Measurements from ENCODE around the gene TRIO.
"Not testable (repeated sequence)": the region's sequence is repeated elsewhere in the genome, so short reads cannot be mapped to it uniquely, and the experiment has no call there.

The TRIO gene

DNA sequence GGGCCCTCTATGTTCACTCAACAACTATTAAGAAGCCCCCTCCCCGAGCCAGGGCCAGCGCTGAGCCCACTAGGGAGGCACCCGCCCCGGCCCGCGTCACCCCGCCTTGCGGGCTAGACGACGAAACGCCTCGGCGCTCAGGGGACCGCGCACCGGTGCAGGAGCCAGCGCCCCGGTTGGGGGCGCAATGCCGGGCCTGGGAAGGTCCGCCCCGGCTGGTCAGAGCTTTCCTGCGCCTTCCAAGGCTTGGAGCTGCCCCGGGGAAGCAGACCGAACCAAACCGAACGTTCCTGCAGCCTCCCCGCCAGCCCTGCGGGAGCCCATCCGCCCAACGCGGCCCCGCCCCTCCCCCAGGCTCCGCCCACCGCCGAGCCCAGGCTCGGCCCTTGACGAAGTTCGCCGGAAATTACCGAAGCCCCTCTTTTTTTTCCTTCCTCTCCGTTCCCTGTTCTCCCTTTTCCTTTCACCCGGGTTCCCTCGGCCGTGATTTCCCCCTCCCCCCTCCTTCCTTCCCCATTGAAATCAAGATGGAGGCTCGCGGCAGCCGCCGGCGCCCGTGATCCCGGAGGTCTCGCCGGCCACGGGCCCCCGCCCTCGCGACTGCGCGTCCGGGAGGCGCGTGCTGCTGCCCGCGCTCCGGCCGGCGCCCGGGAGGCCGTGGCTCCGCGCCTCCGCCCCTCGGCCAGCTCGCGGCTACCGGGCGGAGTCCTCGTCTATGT, at the start of gene TRIO:
Gene TRIO (plus strand): TSS at position 516 of the 719 bp plus-strand sequence. CDS start 384 bp downstream, outside the sequence.
- Histone ChIP-seq H3K4me1 (ENCODE audit: insufficient read depth, low read length) (peaks cover 29% of the 10 kb centered on the region), H3K9ac (ENCODE audit: low read depth, low read length) (peak within 1 kb of the TSS; percentile 88), H3K27me3 (ENCODE audit: insufficient read depth, low read length) (peaks cover 15% of the 10 kb centered on the region; the same call in 1 of the 2 replicates), H3K9me3 (ENCODE audit: insufficient read depth, low read depth, low read length) (no peaks in the 10 kb centered on the region), H3K27ac (ENCODE audit: low read length) (peak within 1 kb of the TSS; percentile 30), H3K4me3 (ENCODE audit: low read length) (peak within 1 kb of the TSS; percentile 94), H3K36me3 (ENCODE audit: insufficient read depth, low read depth, low read length) (no peaks in the 10 kb centered on the region)

DNA sequence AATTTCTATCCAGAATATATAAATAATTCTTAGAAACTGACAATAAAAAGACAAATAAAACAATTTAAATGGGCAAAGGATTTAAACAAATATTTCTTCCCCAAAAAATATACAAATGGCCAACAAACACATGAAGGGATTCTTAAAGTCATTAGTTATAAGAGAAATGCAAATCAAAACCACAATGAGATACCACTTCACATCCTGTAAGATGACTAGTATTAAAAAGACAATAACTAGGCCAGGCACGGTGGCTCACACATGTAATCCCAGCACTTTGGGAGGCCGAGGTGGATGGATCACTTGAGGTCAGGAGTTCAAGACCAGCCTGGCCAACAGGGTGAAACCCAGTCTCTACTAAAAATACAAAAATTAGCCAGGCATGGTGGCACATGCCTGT, 45.8 kb upstream of the TRIO start:
- not testable (repeated sequence) for H3K27me3 ChIP-seq (ENCODE audit: insufficient read depth, low read length); H3K9ac ChIP-seq (ENCODE audit: low read depth, low read length); H3K4me3 ChIP-seq (ENCODE audit: low read length); H3K36me3 ChIP-seq (ENCODE audit: insufficient read depth, low read depth, low read length); H3K27ac ChIP-seq (ENCODE audit: low read length); H3K9me3 ChIP-seq (ENCODE audit: insufficient read depth, low read depth, low read length)
- H3K4me1 ChIP-seq (ENCODE audit: insufficient read depth, low read length), result peaks cover 13% of the 10 kb centered on the region; the same call in 1 of the 2 replicates

DNA sequence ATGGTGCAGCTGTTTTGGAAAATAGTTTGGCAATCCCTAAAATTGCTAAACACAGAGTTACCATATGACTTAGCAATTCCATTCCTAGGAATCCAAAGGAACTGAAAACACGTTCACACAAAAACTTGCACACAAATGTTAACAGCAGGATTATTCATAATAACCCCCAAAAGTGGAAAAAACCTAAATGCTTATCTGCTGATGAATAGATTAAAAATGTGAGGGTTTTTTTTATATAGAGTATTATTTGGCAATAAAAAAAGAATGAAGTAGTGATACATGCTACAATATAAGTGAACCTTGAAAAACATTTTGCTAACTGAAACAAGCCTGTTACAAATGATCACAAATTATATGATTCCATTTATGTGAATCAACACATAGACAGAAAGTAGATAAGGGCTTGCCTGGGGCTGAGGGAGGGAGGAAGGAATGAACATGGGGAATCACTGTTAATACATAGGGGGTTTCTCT, 45.1 kb upstream of the TRIO start:
- no peak overlapping the region for H3K4me3 ChIP-seq (ENCODE audit: low read length)
- H3K27ac ChIP-seq (ENCODE audit: low read length), result no peak overlapping the region
- H3K36me3 ChIP-seq (ENCODE audit: insufficient read depth, low read depth, low read length), result no peaks in the 10 kb centered on the region
- peaks cover 12% of the 10 kb centered on the region; the same call in 1 of the 2 replicates for H3K4me1 ChIP-seq (ENCODE audit: insufficient read depth, low read length)
- no peak overlapping the region for H3K9ac ChIP-seq (ENCODE audit: low read depth, low read length)
- no peaks in the 10 kb centered on the region for H3K9me3 ChIP-seq (ENCODE audit: insufficient read depth, low read depth, low read length)
- no peaks in the 10 kb centered on the region for H3K27me3 ChIP-seq (ENCODE audit: insufficient read depth, low read length)

DNA sequence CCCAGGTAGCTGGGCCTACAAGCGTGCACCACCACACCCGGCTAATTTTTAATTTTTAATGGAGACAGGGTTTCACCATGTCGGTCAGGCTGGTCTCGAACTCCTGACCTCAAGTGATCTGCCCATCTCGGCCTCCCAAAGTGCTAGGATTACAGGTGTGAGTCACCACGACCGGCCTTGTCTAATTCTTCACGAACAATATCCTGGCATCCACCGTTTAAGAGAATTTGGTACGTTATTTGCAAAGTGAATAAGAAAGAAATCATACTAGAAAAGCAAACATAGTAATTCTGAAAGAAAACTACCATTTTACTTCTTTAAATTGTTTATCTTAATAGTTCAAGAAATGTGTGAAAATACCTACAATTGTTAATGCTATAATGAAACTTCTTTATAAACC, 42.9 kb upstream of the TRIO start:
- H3K4me1 ChIP-seq (ENCODE audit: insufficient read depth, low read length), result peaks cover 4% of the 10 kb centered on the region; the same call in 1 of the 2 replicates
- H3K36me3 ChIP-seq (ENCODE audit: insufficient read depth, low read depth, low read length), result no peaks in the 10 kb centered on the region
- H3K27me3 ChIP-seq (ENCODE audit: insufficient read depth, low read length), result no peaks in the 10 kb centered on the region
- no peak overlapping the region for H3K27ac ChIP-seq (ENCODE audit: low read length)
- no peaks in the 10 kb centered on the region for H3K9me3 ChIP-seq (ENCODE audit: insufficient read depth, low read depth, low read length)
- H3K4me3 ChIP-seq (ENCODE audit: low read length), result no peak overlapping the region
- H3K9ac ChIP-seq (ENCODE audit: low read depth, low read length), result no peak overlapping the region

DNA sequence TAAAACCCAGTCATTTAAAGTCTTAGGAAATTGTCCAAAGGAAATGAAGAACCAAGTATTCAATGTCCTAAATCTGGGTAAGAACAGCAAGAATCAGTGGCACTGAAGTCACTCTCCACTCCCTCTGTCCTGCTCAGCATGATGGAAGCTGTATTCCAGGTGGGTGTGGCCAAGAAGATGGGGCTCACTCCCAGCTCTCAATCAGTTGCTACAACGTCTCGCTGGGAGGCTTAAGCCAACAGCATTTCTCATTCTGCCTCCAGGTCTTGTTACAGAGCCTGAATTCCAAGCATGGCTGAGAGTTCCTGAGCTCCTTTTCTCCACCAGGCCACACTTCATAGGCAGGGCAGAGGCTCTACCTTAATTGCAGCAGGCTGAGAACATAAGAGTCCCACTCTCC, 41.2 kb upstream of the TRIO start:
- Histone ChIP-seq H3K27me3 (ENCODE audit: insufficient read depth, low read length) (no peaks in the 10 kb centered on the region), H3K36me3 (ENCODE audit: insufficient read depth, low read depth, low read length) (no peaks in the 10 kb centered on the region), H3K9me3 (ENCODE audit: insufficient read depth, low read depth, low read length) (no peaks in the 10 kb centered on the region), H3K27ac (ENCODE audit: low read length) (no peak overlapping the region), H3K4me3 (ENCODE audit: low read length) (no peak overlapping the region), H3K4me1 (ENCODE audit: insufficient read depth, low read length) (peaks cover 4% of the 10 kb centered on the region; the same call in 1 of the 2 replicates), H3K9ac (ENCODE audit: low read depth, low read length) (no peak overlapping the region)

DNA sequence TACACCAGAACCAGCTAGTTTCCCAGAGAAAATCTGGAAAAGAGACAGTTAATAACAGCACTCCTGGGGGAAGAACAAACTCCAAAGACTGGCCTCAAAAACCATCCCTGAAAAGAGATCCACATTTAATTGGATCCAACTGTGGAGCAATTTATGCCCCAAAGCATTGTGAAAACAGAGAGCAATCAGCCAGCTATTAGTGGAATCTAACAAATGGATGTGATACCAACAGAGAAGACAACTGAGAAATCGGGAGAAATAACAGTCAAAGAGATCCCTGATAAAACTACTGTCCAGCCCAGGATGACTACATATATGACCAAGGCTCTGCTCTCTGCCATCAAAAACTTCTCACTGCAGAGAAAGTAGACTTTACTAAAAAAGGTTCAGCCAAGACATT, 40.5 kb upstream of the TRIO start:
- Histone ChIP-seq H3K4me3 (ENCODE audit: low read length) (no peak overlapping the region), H3K9me3 (ENCODE audit: insufficient read depth, low read depth, low read length) (no peaks in the 10 kb centered on the region), H3K27ac (ENCODE audit: low read length) (no peak overlapping the region), H3K4me1 (ENCODE audit: insufficient read depth, low read length) (peaks cover 4% of the 10 kb centered on the region; the same call in 1 of the 2 replicates), H3K27me3 (ENCODE audit: insufficient read depth, low read length) (no peaks in the 10 kb centered on the region), H3K9ac (ENCODE audit: low read depth, low read length) (no peak overlapping the region), H3K36me3 (ENCODE audit: insufficient read depth, low read depth, low read length) (no peaks in the 10 kb centered on the region)

DNA sequence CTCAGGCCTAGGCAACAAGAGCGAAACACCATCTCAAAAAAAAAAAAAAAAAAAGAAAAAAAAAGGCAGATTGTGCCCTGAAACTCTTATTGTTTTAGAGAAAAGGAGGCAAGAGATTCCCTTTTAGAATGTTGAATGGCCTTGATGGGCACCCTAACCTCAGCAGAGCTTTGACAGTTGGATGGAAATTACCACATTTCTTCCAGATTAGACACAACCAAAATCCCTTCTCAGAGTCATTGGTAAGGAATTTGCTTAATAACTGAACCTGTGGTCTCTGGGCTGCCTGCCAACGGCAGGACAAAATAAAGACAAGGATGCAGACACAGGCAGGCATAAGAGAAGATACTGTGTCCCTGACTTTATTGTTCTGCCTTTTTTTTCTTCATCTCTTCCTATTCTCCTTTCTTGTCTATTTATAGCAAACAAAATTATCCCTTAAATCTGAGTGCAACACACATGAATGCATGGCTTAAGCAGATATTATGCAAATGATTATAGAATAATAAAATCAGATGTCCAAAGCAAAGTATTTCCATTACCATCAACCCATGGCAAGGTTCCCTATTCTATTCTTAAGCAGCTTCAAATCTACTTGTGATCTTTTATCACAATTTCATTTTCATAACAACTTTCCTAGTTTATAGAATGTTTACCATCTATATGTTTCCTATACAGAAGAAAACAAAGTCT, 37.3 kb upstream of the TRIO start:
- H3K27me3 ChIP-seq (ENCODE audit: insufficient read depth, low read length), result peaks cover 13% of the 10 kb centered on the region
- H3K9ac ChIP-seq (ENCODE audit: low read depth, low read length), result no peak overlapping the region
- H3K9me3 ChIP-seq (ENCODE audit: insufficient read depth, low read depth, low read length), result no peaks in the 10 kb centered on the region
- H3K4me3 ChIP-seq (ENCODE audit: low read length), result no peak overlapping the region
- H3K36me3 ChIP-seq (ENCODE audit: insufficient read depth, low read depth, low read length), result no peaks in the 10 kb centered on the region
- no peak overlapping the region for H3K27ac ChIP-seq (ENCODE audit: low read length)
- H3K4me1 ChIP-seq (ENCODE audit: insufficient read depth, low read length), result peaks cover 4% of the 10 kb centered on the region; the same call in 1 of the 2 replicates

DNA sequence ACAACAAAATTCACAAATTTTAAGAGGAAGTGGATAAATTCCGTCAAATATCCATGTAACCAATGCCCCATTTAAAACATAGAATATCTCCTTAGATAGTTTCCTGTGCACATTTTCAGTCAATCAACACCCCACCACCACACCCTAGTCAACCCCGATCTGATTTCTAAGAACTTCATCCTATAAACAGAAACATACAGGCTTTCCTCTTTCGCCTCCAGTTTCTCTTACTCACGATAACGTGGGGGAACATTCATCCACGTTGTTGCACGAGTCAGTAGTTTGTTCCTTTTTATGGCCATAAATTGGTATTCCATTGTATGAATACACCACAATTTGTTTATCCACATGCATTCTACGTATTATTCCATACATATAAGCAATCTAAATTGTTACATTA, 35.6 kb upstream of the TRIO start:
- no peaks in the 10 kb centered on the region; the same call in 1 of the 2 replicates for H3K4me1 ChIP-seq (ENCODE audit: insufficient read depth, low read length)
- no peak overlapping the region for H3K9ac ChIP-seq (ENCODE audit: low read depth, low read length)
- peaks cover 13% of the 10 kb centered on the region for H3K27me3 ChIP-seq (ENCODE audit: insufficient read depth, low read length)
- H3K36me3 ChIP-seq (ENCODE audit: insufficient read depth, low read depth, low read length), result no peaks in the 10 kb centered on the region
- H3K4me3 ChIP-seq (ENCODE audit: low read length), result no peak overlapping the region
- H3K9me3 ChIP-seq (ENCODE audit: insufficient read depth, low read depth, low read length), result no peaks in the 10 kb centered on the region
- H3K27ac ChIP-seq (ENCODE audit: low read length), result no peak overlapping the region

DNA sequence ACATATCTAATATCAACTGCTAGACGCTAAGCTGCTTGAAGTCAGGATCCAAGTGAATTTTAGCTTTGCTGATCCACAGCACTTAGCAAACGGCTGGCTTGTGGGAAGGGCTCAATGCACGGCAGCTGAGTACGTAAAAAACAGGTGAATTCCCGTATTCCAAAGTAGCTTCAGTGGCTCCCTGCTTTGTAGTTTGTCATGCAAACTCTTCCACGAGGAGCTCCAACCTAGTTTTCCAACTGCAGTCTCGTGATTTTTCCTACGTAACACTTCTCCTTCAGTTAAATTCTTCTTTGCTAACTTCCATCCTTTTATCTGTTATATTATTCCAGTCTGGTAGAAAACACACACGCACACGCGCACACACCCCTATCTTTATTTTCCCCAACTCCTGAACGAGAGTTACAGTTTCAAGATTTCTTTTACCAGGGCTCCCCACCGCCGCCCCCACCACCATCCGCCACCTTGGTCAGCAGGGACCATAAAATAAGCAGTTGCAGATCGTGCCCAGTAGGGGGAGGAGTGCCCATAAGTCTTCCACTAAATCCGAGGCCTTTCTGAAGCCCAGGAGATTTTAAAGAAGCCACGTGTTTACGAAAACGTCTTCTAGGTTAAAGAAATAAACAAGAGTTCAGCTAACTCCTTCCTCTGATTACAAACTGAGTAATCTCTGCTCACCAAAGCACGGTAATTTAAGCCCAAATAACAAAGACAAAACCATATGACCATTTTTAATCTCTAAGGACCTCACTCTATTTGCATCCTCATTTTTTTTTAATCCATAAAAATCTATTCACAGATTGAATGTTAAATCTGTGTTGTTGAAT, 34.8 kb upstream of the TRIO start:
- no peaks in the 10 kb centered on the region; the same call in 1 of the 2 replicates for H3K4me1 ChIP-seq (ENCODE audit: insufficient read depth, low read length)
- H3K9me3 ChIP-seq (ENCODE audit: insufficient read depth, low read depth, low read length), result no peaks in the 10 kb centered on the region
- no peaks in the 10 kb centered on the region for H3K36me3 ChIP-seq (ENCODE audit: insufficient read depth, low read depth, low read length)
- H3K9ac ChIP-seq (ENCODE audit: low read depth, low read length), result peak overlapping the region; percentile 60; the same call in 1 of the 2 replicates
- H3K4me3 ChIP-seq (ENCODE audit: low read length), result peak overlapping the region; percentile 55; the same call in 1 of the 2 replicates
- no peak overlapping the region for H3K27ac ChIP-seq (ENCODE audit: low read length)
- peaks cover 13% of the 10 kb centered on the region for H3K27me3 ChIP-seq (ENCODE audit: insufficient read depth, low read length)

DNA sequence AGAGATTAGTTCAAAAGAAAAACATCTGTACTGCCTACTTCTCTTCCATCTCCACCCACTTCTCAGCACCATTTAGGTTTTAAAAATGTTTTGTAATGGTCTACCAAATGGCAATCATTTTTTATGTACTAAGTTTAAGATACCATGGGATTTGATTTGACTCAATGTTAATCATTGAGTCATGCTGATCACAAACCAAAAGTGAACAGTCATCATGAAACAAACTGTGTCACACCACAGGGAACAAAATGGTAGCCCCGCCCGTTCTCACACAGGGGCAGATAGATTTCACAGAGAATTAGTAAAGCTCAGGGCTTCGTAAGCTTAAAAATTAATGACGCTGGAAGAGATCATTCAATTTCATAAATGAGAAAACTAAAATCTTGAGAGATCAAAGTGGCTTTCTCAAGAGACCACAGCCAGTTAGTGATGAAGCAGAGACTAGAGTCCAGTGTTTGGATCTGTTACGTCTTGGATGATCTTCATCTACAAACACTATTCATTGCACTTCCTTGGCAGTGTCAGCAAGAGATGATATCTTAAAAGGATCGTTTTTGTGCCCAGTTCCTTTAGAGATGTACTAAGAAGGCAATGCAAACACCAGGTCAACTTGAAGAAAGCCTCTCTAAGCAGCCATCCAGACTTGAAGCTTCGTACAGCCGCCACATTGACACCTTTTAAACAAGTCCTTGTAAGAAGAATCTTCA, 33.9 kb upstream of the TRIO start:
- Histone ChIP-seq H3K27me3 (ENCODE audit: insufficient read depth, low read length) (peaks cover 13% of the 10 kb centered on the region), H3K9ac (ENCODE audit: low read depth, low read length) (no peak overlapping the region)

DNA sequence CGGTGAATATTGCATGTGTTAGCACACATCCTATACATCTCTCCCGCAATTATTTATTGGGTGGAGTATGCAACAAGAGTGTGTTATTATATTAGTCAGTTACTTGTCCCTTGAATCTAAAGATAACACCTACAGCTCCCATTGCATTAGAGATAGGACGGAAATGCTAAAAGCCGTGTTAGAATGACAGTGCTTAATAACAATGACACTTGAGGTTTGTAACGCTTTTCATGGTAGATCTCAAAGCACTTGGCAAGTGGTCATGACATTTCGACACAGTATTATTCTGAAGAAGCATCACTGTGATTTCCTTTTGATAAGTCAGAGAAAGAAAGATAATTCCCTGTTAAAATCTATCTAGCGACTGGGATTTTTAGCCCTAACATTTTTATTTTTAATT, 33.4 kb upstream of the TRIO start:
- peaks cover 5% of the 10 kb centered on the region for H3K4me1 ChIP-seq (ENCODE audit: insufficient read depth, low read length)
- H3K4me3 ChIP-seq (ENCODE audit: low read length), result no peak overlapping the region
- no peak overlapping the region for H3K27ac ChIP-seq (ENCODE audit: low read length)

More for the DNA sequence above, 33.9 kb upstream of the TRIO start:
- no peaks in the 10 kb centered on the region for H3K9me3 ChIP-seq (ENCODE audit: insufficient read depth, low read depth, low read length)
- no peak overlapping the region for H3K27ac ChIP-seq (ENCODE audit: low read length)
- H3K36me3 ChIP-seq (ENCODE audit: insufficient read depth, low read depth, low read length), result no peaks in the 10 kb centered on the region
- H3K4me1 ChIP-seq (ENCODE audit: insufficient read depth, low read length), result no peaks in the 10 kb centered on the region; the same call in 1 of the 2 replicates
- H3K4me3 ChIP-seq (ENCODE audit: low read length), result no peak overlapping the region

More for the DNA sequence above, 33.4 kb upstream of the TRIO start:
- Histone ChIP-seq H3K27me3 (ENCODE audit: insufficient read depth, low read length) (peaks cover 13% of the 10 kb centered on the region), H3K36me3 (ENCODE audit: insufficient read depth, low read depth, low read length) (no peaks in the 10 kb centered on the region), H3K9ac (ENCODE audit: low read depth, low read length) (no peak overlapping the region), H3K9me3 (ENCODE audit: insufficient read depth, low read depth, low read length) (no peaks in the 10 kb centered on the region)
